ENCODE results near the gene LRRC3. TPM values are rescaled to one million over a fixed set of nuclear protein-coding genes. Genes with fewer than 3 reads are reported as not detected.

The LRRC3 gene
- total RNA-seq, 2 donors from 2014 or later, result 6.5 to 8.3 TPM

DNA sequence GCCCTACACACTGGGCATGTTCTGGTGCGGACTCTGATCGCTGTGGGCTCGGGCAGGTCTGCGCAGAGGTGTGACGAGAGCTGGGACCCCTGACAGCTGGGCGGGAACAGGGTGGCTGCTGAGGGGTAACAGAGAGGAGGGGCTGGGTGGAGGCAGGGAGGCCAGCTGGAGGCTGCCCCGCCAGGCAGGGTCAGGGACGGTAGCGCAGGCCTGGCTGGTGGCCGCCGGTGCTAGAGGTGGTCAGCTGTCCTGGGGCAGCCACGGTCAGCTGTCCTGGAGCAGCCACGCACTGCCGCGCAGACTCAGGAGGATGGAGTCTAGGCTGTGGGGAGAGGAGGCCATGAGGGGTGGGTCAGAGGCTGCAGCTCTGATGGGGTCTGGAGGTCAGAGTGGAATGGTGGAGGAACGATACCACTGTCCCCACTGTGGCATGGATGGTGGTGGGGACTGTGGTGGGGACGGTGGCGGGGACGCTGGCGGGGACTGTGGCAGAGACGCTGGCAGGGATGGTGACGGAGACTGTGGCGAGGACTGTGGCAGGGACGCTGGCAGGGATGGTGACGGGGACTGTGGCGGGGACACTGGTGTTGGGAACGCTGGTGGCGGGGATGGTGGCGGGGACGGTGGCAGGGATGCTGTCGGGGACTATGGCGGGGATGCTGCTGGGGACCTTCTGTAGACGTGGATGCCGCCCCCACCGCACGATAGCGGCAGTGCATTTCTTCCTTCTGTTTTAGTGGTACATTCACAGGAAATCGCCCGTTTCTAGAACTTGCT, 21.3 kb upstream of the LRRC3 start:
- no peak for DNase-seq (ENCODE audit: low spot score)
- H3K9me3 ChIP-seq, result peaks cover 3% of the 10 kb centered on the region
- no peak for ATAC-seq (ENCODE audit: insufficient number of reproducible peaks, low FRiP score, low read depth)
- H3K36me3 ChIP-seq, result no peaks in the 10 kb centered on the region
- TF ChIP-seq, protein P1, sequence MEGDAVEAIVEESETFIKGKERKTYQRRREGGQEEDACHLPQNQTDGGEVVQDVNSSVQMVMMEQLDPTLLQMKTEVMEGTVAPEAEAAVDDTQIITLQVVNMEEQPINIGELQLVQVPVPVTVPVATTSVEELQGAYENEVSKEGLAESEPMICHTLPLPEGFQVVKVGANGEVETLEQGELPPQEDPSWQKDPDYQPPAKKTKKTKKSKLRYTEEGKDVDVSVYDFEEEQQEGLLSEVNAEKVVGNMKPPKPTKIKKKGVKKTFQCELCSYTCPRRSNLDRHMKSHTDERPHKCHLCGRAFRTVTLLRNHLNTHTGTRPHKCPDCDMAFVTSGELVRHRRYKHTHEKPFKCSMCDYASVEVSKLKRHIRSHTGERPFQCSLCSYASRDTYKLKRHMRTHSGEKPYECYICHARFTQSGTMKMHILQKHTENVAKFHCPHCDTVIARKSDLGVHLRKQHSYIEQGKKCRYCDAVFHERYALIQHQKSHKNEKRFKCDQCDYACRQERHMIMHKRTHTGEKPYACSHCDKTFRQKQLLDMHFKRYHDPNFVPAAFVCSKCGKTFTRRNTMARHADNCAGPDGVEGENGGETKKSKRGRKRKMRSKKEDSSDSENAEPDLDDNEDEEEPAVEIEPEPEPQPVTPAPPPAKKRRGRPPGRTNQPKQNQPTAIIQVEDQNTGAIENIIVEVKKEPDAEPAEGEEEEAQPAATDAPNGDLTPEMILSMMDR (IDR thresholded peaks at IDR 0.05), result no peak
- H3K27ac ChIP-seq, result no peak overlapping the region
- peaks cover 0 to 10% of the 10 kb centered on the region in 2 donors for H3K4me1 ChIP-seq (ENCODE audit: control insufficient read depth in 1 of 2, low read depth in 2 of 2)
- no peak overlapping the region for H3K4me3 ChIP-seq
- H3K27me3 ChIP-seq (replicated peaks; ENCODE audit: insufficient read depth), result no peaks in the 10 kb centered on the region

DNA sequence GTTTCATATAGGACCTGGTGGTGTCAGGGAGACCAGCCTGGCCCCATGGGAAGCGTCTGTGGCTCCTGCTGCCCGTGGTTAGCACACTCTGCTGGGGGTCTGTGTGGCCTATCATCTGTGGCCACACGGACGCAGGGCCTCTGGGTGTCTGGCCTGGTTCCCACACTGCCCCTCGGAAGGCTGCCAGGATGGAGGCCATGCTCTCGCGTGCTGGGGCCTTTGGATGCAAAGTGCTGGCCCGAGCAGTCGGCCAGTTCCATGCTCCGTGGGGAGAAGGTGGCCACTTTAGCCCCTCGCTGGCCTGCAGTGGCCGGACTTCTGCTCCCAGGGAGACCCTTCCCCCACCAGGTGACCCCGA, 20.8 kb upstream of the LRRC3 start:
- Histone ChIP-seq H3K27me3 (replicated peaks; ENCODE audit: insufficient read depth) (no peaks in the 10 kb centered on the region), H3K4me3 (no peak overlapping the region), H3K4me1 (ENCODE audit: control insufficient read depth in 1 of 2, low read depth in 2 of 2) (peaks cover 0 to 16% of the 10 kb centered on the region in 2 donors), H3K27ac (no peak overlapping the region), H3K9me3 (peaks cover 3% of the 10 kb centered on the region), H3K36me3 (no peaks in the 10 kb centered on the region)
- ATAC-seq (ENCODE audit: insufficient number of reproducible peaks, low FRiP score, low read depth) (no peak), DNase-seq (ENCODE audit: low spot score) (no peak)
- TF ChIP-seq, protein P1 (IDR thresholded peaks at IDR 0.05), result no peak

DNA sequence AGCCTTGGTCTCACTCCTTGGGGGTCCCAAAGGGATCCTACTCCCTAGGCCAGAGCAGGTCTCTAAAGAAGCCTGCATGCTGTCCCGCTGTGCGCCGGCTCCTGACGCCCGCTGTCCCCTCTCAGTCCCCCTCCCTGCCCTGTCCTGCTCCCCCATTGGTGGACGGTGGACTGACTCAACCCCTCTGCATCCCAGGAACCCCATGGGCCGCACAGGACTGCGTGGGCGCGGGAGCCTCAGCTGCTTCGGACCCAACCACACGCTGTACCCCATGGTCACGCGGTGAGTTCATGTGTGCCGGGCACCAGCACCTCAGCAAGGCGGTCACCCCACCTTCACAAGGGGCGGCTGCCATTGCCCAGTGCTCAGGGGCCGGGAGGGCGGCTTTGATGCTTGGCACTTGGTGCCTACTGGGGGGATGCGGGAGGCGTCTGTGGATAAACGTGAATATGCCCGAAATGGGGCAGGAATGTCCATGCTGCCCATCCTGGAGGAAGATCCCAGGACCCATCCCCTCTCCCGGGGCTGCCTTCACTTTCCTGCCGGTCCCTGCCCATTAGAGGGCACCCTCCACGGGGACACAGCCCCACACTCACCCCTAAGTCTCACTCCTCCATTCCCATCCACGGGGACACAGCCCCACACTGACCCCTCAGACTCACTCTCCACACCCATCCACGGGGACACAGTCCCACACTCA, 20.2 kb upstream of the LRRC3 start:
- TF ChIP-seq, protein P1 (IDR thresholded peaks at IDR 0.05), result no peak
- Histone ChIP-seq H3K36me3 (no peaks in the 10 kb centered on the region), H3K9me3 (no peaks in the 10 kb centered on the region), H3K27ac (no peak overlapping the region), H3K4me1 (ENCODE audit: control insufficient read depth in 1 of 2, low read depth in 2 of 2) (peaks cover 0 to 18% of the 10 kb centered on the region in 2 donors), H3K4me3 (no peak overlapping the region), H3K27me3 (replicated peaks; ENCODE audit: insufficient read depth) (no peaks in the 10 kb centered on the region)
- ATAC-seq (ENCODE audit: insufficient number of reproducible peaks, low FRiP score, low read depth), result no peak
- no peak for DNase-seq (ENCODE audit: low spot score)

DNA sequence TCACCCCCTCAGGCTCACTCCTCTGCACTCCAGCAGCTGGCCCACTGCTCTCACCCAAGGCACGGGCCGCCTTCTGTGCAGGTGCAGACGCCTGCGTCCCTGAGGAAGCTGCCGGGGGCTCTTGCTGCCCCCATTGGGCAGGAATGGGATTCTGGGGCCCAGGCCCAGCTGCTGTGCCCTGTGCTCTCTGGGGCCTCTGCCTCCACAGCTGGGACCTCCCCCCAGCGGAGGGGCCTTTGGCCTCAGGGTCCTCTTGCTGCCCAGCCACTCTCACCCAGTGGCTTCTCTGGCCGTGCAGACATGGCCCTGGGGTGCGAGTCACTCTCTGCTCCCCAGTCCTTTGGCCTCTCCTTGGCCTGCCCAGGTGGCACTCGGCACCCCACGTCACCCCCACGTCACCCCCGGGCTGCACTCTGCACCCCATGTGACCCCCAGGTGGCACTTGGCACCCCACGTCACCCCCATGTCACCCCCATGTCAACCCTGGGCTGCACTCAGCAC, 19.1 kb upstream of the LRRC3 start:
- ATAC-seq (ENCODE audit: insufficient number of reproducible peaks, low FRiP score, low read depth) (no peak), DNase-seq (ENCODE audit: low spot score) (no peak)
- Histone ChIP-seq H3K4me1 (ENCODE audit: control insufficient read depth in 1 of 2, low read depth in 2 of 2) (peaks cover 0 to 18% of the 10 kb centered on the region in 2 donors), H3K9me3 (no peaks in the 10 kb centered on the region), H3K36me3 (no peaks in the 10 kb centered on the region), H3K27ac (no peak overlapping the region), H3K27me3 (replicated peaks; ENCODE audit: insufficient read depth) (no peaks in the 10 kb centered on the region), H3K4me3 (no peak overlapping the region)
- TF ChIP-seq, protein P1 (IDR thresholded peaks at IDR 0.05), result no peak

GRCh38 chr21:44436958-44437357, 18.4 kb upstream of the LRRC3 start:
- no peak for ATAC-seq (ENCODE audit: insufficient number of reproducible peaks, low FRiP score, low read depth)
- H3K36me3 ChIP-seq, result no peaks in the 10 kb centered on the region
- TF ChIP-seq, protein P1 (IDR thresholded peaks at IDR 0.05), result no peak
- DNase-seq (ENCODE audit: low spot score), result no peak
- H3K27me3 ChIP-seq (replicated peaks; ENCODE audit: insufficient read depth), result no peaks in the 10 kb centered on the region
- H3K9me3 ChIP-seq, result no peaks in the 10 kb centered on the region
- H3K4me3 ChIP-seq, result no peak overlapping the region
- H3K27ac ChIP-seq, result no peak overlapping the region
- H3K4me1 ChIP-seq (ENCODE audit: control insufficient read depth in 1 of 2, low read depth in 2 of 2), result peaks cover 0 to 18% of the 10 kb centered on the region in 2 donors
